GM19193 (cell line): ENCODE results near the gene MXRA8.

Experiments
- POLR2A ChIP-seq: IDR thresholded peaks from 4 replicates; pipeline ENCODE4 v1.6.1; 2011; ENCODE audit not compliant: insufficient read depth, insufficient read length; ENCODE audit errors: extremely low read depth

The MXRA8 gene

DNA sequence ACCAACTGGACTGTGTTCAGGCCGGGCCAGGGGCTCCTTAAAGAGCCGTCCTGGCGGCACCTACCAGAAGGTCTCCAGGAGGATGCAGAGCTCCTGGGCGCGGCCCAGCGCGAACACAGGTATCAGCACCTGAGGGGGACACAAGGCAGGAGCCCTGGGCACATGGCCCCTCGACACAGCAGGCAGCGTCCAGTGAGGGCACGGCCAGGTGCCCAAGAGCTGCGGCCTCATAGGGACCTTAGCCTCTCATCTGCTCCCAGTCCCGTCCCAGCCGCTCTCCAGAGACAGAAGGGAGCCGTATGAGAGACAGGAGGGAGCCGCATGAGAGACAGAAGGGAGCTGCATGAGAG is 44.1 kb downstream of the MXRA8 start:
- no peak for TF ChIP-seq POLR2A

DNA sequence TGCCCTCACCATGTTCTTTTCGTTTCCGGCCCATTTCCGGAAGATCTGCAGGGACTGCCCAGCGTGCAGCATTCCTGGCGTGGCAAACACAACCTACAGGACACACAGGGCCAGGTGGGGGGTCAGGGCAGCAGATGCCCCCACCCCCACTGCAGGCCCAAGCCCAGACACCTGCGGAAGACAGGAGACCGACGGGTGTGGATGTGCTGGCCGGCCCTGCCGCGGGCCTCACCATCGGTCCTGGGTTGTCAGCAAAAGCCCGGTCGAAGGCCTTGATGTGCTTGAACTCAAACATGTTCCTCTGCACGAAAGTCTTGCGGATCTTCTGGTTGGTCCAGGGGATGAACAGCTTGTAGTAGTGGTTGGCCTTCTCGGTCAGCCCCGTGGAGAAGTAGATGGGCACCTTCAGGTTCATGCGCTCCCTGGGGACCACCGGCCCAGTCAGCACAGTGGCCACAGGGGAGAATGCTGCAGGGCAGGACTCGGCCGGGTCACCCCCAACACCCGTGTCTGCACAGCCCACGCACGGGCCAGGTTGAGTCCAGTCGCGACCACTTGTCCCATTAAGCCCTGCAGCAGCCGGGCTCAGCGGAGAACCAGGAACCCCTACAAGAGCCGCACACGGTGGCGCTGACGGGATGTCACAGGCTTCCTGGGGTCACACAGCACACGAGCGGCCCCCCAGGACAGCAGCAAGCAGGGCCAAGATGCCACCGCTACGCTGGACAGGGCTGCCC is 44.7 kb downstream of the MXRA8 start:
- no peak for TF ChIP-seq POLR2A

DNA sequence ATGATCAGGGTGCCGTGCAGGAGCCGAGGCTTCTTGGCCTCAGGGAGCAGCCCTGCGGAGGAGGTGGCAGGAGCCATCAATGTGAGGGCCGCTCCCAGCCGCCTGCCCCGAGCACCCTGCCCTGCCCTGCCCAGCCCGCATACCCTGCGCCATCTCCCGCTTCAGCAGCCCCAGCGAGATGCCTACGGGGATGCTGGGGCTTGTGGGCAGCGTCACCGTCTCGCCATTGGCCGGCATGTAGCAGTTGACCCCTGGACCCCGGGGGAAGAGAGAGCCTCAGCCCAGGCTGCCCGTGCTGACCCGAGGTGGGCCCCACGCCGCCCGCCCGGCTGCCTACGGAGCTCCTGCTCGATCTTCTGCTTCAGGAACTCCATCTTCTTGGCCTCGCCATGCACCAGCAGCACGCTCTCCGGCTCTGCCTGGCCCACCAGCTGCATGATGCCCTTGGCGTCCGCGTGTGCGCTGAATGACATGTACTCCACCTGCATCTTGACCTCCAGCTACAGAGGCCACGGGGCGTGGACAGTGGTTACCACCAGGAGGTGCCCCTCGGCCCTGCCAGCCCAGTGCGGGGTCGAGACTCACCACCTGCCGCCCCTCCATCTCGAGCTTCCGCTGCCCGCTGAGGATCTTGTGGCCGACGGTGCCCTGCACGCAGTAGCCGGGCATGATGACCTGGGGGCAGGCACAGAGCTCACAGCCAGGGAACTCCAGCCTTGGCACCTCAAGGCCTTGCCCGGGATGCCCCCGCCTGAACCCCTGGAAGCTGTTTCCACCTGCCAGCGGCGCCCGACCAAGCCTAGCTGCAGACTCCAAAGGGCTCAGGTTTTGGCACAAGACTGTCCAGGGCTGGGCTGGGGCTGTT is 45.7 kb downstream of the MXRA8 start:
- peak; percentile 19 for TF ChIP-seq POLR2A

DNA sequence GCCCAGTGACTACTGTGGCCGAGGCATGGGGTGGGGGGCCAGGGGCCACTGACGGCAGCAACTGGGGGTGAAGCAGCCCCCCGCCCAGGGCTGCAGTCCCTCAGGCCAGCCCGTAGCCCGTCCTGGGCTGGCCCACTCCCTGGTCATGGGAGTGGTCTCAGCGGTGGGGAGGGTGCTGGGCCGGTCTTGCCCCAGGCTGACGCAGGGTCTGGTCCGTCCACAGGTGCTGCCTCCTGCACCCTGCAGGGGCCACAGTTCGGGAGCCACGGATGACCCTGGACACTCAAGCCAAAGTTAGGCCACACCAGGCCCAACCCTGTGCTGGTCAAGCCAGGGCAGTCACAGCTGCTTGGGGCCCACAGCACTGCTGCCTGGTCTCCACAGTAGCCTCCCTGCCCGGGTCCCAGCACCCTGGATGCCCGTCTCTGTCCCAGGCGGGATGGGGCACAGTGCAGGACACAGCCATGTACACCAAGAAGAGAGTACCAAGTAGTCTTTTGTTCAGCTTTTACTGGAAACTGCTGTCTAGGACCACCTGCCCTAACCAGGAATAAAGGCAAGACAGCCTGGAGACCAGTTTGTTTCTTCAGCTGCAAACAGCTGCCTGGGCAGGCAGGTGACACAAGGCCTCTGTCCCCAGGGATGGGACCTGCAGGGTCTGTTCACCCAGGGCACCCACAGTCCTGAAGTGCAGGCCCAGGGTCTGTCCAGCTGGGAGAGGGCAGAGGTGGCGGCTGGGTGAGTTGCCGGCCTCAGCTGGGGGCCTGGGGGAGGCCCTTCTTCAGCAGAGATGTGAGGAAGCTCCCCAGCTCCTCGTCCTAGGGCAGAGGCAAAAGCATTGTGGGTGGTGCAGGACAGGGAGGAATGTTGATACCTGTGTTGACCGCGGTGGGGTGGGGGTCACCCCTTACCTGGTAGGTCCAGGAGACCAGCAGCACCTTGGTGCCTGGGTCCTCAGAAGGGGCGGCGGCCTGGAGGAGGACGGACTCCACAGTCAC is 46.9 kb downstream of the MXRA8 start:
- TF ChIP-seq POLR2A: no peak

DNA sequence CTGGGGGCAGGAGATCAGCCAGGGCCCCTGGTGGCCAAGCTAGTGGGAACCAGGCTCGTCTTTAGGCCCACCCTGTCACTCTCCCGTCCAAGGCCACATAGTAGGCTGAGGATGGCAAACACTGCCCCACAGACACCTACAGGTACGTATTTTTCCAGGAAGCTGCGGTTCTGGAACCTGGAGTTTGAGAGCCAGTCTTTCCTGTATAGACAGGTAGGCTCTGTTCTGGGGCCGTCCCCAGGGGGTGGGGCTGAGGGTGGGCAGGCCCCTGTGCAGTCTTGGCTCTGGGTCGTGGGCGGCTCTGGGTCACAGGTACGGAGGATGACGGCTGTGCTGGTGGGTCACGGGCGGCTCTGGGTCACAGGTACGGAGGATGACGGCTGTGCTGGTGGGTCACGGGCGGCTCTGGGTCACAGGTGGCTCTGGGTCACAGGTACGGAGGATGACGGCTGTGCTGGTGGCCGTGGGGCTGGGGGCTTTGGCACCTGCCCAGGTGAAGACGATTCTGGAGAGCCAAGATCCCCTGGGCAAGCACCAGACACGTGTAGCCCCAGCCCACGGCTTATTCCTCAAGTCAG is 47.8 kb downstream of the MXRA8 start:
- peak; percentile 14 for TF ChIP-seq POLR2A

DNA sequence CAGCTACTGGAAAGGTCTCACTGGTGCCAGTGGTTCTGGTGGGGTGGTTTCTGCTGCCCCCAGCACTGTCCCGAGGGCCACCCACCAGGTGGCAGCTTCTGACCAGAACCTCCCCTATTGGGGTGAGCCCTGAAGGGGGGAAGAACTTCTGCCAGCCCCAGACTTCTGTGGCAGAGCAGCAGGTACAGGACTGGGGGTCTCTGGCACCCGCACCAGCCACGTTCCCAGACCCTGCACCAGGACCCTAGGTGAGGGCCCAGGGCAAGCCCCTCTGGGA is 48.3 kb downstream of the MXRA8 start:
- TF ChIP-seq POLR2A: no peak

DNA sequence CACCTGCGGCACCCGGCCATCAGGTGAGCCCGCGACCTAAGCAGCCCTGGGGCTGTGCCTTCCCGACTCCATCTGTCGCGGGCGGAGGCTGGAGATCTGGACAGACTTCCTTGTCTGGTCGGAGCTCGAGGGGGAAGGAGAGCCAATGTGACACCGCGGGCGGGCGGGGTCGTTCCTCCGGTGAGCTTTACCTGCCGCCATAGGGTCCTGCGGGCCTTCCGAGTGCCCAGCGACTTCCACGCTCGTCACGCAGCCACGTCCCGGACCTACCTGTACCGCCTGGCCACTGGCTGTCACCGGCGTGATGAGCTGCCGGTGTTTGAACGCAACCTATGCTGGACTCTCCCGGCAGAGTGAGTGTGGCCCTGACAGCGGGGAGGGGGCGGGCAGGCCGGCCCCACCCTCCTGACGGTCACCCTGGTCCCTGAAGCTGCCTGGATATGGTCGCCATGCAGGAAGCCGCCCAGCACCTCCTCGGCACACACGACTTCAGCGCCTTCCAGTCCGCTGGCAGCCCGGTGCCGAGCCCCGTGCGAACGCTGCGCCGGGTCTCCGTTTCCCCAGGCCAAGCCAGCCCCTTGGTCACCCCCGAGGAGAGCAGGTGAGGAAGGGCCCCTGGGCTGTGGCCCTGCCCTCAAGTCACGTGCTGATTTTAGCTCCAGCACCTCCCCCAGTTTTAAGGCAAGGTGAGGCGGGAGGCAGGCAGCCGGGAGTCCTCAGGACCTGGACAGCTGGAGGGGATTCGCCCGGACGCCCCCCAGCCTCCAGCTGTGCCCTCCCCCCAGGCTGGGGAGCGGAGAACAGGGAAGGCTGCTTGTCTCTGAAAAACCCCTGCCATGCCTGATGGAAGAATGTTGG is 48.9 kb downstream of the MXRA8 start:
- TF ChIP-seq POLR2A: no peak

DNA sequence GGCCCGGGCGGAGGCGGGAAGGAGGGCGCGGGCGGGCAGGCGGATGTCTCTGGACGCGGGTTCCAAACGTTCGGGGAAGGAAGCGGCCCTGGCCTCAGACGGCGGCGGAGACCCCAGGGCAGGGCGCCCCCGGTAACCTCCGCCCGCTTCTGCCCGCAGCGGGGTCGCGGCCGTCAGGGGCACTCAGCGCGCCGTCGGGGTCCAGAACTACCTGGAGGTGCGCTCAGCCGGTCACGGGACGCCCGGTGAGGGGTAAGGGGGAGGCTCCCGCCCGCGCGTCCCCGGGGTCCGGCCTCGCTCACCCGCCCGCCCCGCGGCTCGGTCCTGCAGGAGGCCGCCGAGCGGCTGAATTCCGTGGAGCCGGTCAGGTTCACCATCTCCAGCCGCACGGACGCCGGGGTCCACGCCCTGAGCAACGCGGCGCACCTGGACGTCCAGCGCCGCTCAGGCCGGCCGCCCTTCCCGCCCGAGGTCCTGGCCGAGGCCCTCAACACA is 49.6 kb downstream of the MXRA8 start:
- no peak for TF ChIP-seq POLR2A

DNA sequence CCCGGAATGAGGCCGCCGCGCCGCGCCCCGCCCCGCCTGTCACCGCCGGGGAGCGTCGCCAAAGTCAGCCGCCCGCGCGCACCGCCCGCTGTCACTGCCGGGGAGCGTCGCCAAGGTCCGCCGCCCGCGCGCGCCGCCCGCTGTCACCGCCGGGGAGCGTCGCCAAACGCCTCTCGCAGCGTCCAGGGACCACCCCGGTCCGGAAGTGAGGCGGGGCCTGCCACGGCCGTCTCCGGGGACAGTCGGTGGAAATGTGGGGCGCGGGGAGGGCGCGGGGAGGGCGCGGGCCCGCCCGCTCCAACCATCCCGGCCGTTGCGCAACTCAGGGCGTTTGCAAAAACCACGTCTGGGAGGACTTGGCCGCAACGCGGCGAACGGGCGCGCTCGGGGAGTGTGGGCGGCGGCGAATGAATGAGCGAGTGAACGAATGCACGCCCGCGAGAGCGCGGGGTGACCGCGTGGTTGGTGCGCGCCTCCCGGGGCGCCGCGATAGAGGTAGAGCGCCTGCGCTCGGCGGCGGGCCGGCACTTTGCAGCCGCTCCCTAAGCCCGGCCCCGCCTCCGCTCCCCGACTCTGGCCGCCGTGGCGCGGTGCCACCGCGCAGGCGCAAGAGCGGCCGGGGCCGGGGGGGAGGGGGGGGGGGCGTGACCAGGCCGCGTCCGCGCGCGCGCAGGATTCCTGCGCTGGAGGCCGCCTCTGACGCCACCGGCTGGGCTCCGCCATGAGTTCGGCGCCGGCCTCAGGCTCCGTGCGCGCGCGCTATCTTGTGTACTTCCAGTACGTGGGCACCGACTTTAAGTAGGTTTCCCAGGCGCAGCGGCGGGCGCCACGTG is 50.2 kb downstream of the MXRA8 start, which contains the start of the genes ACAP3 and PUSL1:
TSS of gene ACAP3 (minus strand) at position 8 of the 833 bp plus-strand sequence. CDS start 115 bp downstream, outside the sequence.
TSS of gene PUSL1 (plus strand) at position 675 of the 833 bp plus-strand sequence. CDS start at position 722, 47 bp downstream.
- TF ChIP-seq POLR2A: peak; percentile 63

DNA sequence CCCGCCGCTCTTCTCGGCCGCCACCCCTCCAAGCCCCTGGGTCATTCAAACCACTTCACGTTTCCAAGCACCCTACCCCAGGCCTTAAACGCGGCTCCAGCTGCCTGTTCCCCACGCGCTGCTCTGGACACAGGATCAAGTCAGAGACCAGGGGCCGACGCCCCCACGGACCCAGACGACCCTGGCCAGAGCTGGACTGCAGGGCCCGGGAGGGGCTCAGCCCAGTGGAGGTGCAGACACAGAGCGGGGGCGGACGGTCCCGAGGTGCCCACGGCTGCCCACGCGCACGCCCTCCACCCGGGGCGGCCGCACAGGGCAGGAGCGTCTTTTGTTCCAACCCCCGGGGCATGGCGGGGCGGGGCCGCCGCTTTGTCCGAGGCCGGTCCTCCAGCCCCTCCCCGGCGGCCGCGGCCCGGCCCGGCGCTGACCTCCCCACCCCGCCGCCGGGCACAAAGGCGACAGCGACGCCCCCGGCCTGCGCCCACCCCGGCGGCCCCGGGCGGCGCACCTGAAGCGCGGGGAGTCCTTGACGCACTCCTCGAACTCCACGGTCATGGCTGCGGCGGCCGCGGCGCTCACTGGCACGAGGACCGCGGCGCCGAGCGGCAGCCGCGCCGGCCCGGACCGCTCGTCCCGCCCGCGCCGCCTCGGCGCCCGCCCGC is 51.0 kb downstream of the MXRA8 start:
- TF ChIP-seq POLR2A: no peak

DNA sequence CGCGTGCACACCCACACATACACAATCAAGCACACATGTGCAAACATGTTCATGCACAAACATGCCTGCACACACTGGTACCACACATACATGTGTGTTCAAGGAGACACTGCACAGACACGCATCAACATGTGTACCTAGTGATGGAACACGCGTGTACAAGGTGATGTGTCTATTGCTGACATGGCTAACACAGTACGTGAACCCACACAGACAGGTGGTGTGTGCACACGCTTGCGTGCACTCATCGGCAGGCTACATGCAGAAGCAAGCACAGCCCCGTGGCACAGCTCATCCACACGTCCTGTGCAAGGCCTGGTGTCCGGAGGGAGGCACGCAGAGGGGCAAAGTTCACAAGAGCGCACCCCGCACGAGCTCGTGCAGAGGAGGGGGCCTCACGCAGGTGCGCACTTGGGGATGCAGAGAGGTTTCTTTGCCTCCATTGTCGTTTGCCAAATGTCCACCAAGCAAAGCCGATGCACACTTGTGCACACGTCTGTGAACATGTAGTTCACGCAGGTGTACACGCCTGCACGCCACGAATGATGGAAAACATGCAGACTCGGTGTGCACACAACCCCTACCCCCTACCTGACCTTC is 51.6 kb downstream of the MXRA8 start:
- no peak for TF ChIP-seq POLR2A
